Measurements from ENCODE around the gene PPP2R5C.
"Not testable (repeated sequence)": the region's sequence is repeated elsewhere in the genome, so short reads cannot be mapped to it uniquely, and the experiment has no call there.

PPP2R5C gene

DNA sequence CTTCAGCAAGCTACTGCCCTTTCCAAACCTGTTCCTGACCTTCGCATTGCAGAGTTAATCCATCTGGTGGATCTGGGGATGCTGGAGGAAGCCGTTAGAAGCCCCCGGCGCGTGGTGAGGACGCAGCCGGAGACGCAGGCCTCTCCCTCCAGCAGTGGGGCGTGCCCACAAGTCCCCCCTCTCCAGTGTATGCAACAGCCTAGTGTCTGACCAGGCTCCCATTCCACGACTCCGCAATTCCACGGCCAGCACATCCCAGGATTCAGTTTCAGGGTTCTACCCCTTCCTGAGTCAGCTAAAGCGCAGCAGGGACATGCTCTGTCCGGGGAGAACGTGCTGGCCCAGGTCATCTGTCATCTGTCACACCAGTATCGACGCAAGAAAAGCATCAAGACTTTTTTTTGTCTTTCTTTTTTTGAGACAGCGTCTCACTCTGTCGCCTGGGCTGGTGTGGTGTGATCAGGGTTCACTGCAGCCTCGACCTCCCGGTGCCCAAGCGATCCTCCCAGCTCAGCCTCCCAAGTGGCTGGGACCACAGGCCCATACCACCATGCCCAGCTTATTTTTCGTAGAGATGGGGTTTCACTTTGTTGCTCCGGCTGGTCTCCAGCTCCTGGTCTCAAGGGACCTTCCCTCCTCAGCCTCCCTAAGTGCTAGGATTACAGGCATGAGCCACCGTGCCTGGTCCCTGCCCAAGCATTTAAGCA is 194.8 kb downstream of the PPP2R5C start:
- no peak for DNase-seq

DNA sequence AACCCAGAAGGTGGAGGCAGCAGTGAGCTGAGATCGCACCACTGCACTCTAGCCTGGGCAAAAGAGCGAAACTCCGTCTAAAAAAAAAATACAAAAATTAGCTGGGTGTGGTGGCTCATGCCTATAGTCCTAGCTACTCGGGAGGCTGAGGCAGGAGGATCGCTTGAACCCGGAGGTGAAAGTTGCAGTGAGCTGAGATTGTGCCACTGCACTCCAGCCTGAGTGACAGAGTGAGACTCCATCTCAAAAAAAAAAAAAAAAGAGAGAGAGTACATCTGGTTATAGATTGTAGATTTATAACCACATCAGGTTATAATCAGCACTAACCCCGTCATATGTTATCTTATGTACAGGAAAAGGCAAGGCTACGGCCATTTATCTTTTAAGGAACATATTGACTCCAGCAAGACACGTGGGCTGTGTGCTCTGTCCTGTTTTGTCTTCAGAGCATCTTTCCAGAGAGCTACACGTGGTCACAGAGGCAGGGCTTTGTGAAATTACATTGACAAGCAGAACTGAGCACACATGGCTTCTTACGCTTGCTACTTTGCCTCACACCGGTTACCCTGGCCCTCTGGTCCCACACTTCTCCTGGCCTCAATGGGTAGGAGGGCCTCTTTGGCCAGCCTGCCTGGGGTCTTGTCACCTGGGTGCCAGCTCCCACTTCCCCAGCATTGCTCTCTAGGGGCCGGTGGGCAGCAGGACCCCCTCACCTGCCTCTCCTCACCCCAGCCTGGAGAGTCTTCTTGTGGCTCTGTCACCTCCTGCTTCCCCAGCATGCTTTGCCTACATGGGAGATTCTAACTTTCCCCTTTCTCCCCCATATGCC is 196.1 kb downstream of the PPP2R5C start:
- DNase-seq: no peak

DNA sequence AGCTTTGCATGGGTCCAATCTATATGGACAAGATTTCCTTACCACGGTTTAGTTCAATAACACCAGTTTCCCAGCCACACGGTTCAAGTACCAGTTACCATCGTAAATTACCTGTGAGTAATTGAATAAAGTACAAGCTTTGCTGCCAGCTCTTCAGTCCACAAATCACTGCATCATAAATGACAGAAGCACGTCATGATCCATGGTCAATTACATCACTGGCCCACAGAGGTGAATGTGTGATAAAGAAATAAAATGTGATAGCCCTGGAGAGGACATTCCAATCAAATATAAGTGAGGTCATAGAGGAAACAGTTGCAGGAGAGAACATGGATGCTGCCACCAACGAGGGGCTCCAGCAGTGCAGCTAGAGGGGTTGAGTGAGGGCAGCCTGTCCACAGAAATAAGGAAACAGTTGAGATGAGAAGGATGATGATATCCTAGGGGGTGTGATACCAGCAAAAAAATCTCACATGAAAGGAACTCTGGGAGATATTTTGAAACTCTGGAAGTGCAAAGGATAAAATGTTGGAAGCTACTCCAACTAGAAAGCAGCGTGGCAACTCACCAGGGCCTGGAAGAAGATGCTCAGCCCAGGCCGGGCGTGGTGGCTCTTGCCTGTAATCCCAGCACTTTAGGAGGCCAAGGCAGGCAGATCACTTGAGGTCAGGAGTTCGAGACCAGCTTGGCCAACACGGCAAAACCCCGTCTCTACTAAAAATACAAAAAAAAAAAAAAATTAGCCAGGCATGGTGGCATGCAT is 197.1 kb downstream of the PPP2R5C start:
- DNase-seq: no peak

DNA sequence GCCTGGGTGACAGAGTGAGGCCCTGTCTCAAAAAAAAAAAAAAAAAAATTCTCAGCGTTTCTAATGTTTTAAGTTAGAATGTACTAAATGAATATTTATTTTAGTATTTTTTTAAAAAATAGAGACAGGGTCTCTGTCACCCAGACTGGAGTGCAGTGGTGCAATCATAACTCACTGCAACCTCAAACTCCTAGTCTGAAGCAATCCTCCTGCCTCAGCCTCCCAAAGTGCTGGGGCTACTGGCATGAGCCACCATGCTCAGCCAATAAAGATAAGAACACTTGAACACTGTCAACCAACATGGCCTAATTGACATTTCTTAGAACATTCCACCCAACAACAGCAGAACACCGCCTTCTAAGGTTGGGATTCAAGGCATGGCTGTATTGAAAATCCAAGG is 197.8 kb downstream of the PPP2R5C start:
- no peak for DNase-seq

DNA sequence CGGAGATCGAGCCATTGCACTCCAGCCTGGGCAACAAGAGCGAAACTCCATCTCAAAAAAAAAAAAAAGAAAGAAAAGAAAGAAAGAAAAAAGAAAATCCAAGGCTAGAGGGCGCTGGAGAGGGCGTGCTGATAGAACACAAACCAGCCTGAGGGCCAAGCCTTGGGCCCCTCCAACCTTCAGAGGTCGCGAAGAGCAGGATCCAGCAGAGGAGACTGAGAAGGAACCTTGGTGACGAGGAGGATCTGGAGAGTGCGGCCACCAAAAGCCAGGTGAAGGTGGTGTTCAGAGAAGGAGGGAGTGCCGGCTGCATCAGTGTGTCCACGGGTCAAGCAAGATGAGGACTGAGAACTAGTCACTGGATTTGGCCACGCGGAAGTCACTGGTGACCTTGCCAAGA is 198.7 kb downstream of the PPP2R5C start:
- DNase-seq: no peak

DNA sequence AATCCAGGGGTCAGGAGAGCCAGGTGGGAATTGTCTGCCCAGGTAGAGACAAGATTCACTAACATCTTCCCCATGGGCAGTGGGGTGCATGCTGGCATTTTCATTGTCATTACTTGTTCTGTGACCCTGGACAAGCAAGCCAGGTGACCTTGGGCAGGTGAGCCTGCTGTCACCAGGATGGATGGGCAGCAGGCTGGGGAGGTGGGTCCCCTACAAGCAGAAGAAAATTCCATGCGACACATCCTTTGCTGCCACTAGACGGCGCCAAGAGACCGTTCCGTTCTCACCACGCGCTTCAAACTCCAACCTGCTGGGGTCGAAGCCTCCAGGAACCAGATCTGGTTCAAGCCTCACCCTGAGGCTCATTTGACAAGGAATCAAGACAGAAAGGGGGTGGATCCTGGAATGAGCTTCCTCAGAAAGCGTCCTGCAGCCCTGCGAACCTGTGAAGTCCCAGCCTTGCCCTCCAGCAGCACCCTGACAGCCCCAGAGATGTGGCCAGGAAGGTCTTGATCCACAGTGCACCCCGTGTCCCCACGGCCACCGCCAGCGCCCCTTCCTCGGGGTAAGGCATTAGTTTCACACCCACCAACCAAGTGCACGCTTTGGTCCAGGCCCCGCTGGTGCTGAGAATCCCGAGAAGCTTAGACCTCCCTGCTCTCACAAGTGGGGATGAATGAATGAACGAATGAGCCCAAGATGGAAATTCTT is 199.7 kb downstream of the PPP2R5C start:
- peak; percentile 69 for DNase-seq

DNA sequence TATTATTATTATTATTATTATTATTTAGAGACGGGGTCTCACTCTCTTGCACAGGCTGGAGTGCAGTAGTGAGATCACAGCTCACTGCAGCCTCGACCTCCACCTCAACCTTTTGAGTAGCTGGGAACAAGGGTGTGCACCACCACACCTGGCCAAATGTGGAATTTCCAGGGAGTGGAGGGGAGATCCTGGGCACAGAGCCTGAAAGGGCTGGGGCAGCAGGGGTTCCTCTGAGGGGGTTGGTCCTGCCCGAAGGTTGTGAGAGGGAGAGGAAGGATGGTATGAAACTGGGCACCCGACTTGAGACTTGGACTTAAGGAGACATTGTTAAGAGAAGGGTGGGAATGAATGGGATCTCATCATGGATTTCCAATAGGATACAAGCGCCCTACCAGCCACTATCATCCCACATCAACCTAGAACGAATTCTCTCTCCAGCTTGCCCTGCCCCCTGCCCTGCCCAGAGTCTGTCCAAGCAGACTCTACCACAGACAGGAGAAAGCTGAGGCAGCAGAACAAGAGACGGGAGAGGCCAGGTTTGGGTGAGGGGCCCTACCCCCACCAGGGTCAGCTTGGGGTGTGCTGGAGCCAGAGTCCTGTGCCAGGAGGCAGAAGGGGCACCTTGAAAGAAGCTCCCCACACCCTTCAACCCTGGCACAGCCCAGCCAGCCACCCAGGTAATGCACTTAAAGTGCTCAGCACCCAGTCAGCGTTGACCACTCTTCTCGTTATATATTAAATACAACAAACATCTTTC is 200.4 kb downstream of the PPP2R5C start:
- no peak for DNase-seq

DNA sequence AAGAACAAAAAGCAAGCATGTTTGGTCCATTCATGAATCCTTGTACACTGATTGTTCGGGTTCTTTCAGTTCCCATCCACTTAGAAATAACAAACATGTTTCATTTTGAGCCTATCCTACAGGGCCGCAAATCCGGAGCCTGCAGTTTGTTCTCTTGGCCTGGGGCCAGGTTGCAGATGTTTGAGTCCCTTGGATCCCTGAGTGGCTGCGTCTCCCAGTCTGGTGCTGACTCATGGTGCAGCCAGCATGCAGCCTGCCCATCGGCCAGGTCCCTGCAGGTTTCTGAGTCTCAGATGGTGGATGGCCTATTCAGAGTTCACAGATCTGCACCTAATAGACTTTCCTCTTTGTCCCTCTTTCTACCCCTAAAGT is 201.0 kb downstream of the PPP2R5C start:
- peak; percentile 40 for DNase-seq

DNA sequence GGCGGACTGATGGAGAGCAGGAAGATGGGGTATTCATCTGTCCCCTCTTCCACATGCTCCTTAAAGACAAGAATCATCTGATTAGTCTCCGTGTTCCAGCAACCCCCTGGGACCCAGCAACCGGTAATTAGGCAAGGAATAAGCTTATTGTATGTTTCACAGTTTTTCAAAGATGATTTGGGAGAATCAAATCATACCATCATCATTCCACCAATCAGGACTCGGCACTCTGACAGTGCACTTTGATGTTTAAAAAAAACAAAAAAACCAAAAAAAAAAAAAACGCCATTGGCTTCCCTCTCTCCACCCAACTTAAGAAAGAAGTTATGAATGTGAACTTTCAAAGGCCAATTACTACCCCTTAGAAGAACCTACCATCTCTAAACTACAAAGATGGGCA is 201.5 kb downstream of the PPP2R5C start:
- no peak for DNase-seq

DNA sequence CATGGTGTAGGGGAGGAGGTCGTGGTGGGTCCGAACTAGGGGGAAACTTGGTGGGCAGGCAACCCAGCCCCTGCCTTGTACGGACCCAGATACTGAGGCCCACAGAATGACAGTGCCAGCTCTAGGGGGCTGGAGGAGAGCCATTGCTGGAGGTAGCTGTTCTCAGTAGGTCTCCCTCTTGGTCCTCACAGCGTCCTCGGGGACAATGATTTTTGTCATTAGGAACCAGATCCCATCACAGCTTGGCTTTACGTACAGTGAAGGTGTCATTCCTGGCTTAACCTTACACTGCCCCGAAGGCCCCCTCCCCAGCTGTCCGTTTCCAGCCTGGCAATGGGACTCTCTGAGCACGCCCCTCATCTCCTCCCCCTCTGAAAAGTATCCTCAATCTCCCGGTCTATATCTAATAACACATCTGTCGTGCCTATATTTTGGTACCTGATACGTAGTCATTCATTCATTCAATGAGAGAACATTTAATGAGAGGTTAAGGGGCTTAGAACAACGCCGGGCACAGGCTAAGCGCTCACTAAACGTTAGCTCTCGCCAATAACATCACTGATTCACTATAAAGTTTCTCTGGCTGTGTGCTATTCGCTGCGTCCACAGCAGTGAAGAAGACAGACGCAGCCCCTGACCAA is 202.3 kb downstream of the PPP2R5C start:
- no peak for DNase-seq

DNA sequence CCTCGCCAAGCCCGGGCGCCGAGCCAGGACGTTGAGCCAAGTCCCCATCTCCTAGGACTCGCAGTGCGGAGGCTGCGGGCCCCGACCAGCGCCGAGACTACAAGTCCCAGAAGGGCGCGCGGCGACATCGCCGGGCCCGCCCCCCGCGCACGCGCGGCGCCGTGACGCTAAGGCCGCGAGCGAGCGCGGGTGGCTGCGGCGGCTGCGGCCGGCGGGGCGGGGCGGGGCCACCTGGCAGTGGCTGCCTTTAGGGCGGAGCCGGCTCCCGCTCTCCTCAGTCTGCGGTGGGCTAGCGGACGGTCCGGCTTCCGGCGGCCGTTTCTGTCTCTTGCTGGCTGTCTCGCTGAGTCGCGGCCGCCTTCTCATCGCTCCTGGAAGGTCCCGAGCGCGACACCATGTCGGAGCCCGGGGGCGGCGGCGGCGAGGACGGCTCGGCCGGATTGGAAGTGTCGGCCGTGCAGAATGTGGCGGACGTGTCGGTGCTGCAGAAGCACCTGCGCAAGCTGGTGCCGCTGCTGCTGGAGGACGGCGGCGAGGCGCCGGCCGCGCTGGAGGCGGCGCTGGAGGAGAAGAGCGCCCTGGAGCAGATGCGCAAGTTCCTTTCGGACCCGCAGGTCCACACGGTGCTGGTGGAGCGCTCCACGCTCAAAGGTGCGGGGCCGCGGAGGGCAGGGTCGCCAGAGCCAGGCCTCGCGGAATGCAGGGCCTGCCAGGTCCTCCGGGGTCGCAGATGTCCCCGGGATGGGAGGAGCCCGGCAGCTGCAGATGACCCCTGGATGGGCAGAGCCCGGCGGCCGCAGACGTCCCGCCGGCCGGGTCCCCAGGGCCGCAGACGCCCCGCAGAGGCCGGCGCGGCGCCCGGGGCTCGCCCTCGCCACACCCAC is 203.0 kb downstream of the PPP2R5C start, which contains the start of gene DYNC1H1:
DYNC1H1 (plus strand) TSS at position 277 of the 884 bp plus-strand sequence; CDS start at position 396, 119 bp downstream.
- peak; percentile 82 for DNase-seq

DNA sequence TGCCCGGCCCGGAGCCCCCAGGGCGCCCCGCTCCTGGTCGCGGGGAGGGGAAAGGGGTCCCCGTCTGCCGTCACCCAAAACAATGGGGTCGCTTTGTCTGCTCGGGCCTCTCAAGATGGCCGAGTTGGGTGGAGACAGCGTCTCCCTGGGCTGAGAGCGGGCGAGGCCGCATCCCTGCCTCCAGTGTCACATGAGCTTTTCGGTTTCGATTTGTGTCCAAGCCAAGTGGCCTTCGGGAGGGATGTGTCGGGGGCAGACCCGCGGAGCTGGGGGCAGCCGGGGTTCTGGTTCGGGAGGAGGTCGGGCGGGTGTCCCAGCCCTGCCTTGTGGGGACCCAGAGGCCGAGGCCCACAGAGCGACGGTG is 203.7 kb downstream of the PPP2R5C start:
- DNase-seq: peak; percentile 52

DNA sequence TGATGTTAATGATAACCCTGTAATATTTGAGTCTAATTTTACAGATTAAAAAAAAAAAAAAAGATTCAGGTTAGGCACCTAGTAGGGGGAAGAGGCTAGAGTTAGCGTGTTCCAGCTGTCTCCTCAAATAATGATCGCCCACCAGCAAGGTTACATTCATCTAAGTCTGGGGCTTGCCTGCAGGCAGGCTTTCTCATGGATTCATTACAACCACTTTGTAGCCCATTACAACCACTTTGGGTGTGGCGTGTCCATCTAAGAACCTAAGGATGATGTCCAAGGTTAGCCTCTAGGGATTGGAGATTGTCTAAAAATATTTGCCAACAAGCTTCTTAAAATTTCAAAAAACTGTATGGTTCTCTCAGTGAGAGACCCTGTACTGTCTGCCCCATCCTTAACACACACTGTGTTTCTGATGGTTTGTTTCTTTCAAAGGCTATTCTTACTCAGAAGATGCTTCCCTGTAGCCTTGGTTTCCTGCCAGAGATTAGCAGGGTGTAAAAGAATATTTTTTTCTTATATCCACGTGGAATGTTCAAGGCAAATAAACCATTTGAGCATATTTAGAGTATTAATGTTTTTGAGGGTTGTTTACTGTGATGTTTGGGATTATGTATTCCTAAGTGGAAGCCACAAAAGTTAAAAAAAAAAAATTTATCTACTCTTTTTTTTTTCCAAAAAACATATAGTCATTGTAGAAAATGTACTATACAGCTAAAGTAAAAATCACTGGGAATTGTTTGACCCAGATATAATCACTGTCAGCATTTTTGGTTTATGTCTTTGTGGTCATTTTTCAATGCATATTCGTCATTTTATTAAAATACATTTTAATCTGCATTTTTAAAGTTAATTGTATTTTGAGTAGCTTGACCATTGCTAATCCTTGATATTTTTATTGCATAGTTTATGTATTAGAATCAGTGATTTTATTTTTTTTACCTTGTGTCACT is 204.5 kb downstream of the PPP2R5C start:
- DNase-seq: no peak

DNA sequence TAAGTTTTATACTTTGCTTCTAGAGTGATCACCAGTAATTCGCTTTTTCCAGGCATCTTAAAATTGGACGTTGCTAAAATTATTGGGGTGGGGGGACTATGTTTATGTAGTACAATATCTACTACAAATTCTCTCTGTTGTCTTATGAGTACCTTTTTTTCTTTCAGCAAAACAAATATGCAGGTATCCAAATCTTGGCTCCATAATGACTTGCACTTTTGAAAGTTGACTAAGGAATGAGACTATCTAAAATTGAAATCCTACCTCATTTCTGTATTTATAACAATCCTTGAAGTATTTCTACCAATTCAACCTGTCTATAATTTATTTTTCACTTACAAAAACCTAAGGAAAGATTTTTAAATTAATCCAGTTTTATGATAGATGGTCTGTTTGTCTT is 205.2 kb downstream of the PPP2R5C start:
- DNase-seq: no peak

DNA sequence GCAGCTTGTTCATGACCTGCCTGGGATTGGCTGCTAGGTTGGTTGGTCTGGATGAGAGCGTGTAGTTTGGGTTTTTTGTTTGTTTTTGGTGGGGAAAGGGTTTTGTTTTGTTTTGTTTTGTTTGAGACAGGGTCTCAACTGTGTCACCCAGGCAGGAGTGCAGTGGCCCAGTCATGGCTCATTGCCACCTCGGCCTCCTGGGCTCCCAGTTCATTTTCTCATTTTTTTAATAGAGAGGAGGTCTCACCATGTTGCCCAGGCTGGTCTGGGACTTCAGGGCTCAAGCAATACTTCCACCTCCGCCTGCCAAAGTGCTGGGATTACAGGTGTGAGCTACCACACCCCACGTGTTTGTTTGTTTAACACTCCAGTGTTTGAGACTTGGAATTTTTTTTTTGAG is 206.7 kb downstream of the PPP2R5C start:
- no peak for DNase-seq

DNA sequence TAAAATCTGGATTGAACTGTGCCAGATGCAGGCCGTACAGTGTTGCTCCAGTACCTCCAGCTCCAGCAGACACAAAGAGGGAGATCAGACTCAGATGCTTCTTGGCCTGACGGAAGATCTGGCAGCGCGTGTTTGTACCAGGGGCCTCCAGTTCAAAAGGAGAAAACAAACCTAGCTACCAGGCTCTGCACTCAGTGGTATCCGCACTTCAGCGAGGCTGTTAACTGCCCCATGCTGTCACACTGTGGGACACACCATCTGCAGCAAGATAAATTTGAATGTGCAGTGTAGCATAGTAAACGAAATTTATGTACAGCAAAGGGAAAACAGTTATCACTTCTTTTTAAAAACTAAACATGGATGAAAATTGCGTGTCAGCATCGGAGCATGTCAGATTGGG is 208.0 kb downstream of the PPP2R5C start:
- DNase-seq: no peak

DNA sequence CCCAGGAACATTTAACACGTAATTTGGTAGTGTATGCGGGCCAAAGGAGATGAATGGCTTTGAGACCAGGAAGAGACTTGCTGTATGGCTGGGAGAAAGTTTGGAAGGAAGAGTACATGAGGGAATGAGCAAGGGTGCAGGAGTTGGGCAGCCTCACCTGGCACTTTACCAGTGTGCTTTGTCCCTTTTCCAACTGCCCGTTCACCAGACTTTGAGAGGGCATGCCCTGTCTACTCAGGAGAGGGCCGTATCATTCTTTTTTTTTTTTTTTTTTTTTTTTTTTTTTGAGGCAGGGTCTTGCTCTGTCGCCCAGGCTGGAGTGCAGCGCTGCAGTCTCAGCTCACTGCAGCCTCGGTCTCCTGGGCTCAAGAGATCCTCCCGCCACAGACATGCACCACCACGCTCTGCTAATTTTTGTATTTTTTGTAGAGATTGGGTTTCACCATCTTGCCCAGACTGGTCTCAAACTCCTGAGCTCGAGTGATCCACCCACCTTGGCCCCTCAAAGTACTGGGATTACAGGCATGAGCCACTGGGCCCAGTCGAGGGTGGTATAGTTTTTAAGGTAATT is 209.4 kb downstream of the PPP2R5C start:
- no peak for DNase-seq

DNA sequence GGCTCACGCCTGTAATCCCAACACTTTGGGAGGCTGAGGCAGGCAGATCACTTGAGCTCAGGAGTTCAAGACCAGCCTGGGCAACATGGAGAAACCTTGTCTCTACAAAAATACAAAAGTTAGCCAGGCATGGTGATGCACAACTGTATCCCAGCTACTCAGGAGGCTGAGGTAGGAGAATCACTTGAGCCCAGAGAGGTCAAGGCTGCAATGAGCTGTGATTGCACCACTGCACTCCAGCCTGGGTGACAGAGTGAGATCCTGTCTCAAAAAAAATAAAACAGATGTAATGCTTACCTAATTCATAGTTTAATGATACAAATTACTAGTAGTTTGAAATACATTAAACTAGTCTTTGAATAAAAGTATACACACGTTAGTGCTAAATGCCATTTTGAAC is 209.9 kb downstream of the PPP2R5C start:
- DNase-seq: not testable (repeated sequence)
